Skeletal muscle tissue (tissue), 4 donors: Measurements from ENCODE around the gene KRT71. TPM values are rescaled to one million over a fixed set of nuclear protein-coding genes. Genes with fewer than 3 reads are reported as not detected.

ENCODE experiments used
- H3K27ac ChIP-seq: one replicate; pipeline ENCODE4 v1.7.0; 2013; ENCODE audit warnings: mild to moderate bottlenecking, low read depth, low read length, inconsistent platforms
- H3K27me3 ChIP-seq, 3 donors: one replicate each; pipeline ENCODE4 v1.7.0; 2013; ENCODE audit warnings: low read length in 3 of 3; ENCODE audit not compliant: control insufficient read depth in 3 of 3, insufficient read depth in 3 of 3
- H3K36me3 ChIP-seq, 3 donors: one replicate each; pipeline ENCODE4 v1.7.0; 2013; ENCODE audit warnings: low read length in 3 of 3; ENCODE audit not compliant: control insufficient read depth in 3 of 3, insufficient read depth in 3 of 3
- H3K4me1 ChIP-seq, 3 donors: one replicate each; pipeline ENCODE4 v1.7.0; 2013; ENCODE audit warnings: low read length in 3 of 3, mild to moderate bottlenecking in 3 of 3; ENCODE audit not compliant: control insufficient read depth in 3 of 3, insufficient read depth in 3 of 3
- H3K4me3 ChIP-seq, 3 donors: one replicate each; pipeline ENCODE4 v1.7.0; 2013; ENCODE audit warnings: low read length in 3 of 3
- H3K9ac ChIP-seq, 3 donors: one replicate each; pipeline ENCODE4 v1.7.0; 2013; ENCODE audit warnings: low read length in 3 of 3, mild to moderate bottlenecking in 3 of 3, moderate library complexity in 2 of 3, low read depth in 1 of 3
- H3K9me3 ChIP-seq, 3 donors: one replicate each; pipeline ENCODE4 v1.7.0; 2013; ENCODE audit warnings: low read length in 3 of 3; ENCODE audit not compliant: control insufficient read depth in 3 of 3
- total RNA-seq: library from RNA; depleted of rRNA; stranded (reverse); fragments of >200 nt; gene quantifications from one replicate; pipeline ENCODE4 v1.2.3, GENCODE V29; 2014
- donor health status: Osteomylitis.

Gene KRT71
- total RNA-seq, 1 donor from 2014 or later, result not detected

- no peak overlapping the region for H3K27ac ChIP-seq
- no peak overlapping the region for H3K4me3 ChIP-seq
- H3K9me3 ChIP-seq, result no peaks in the 10 kb centered on the region
- H3K9ac ChIP-seq, result no peak overlapping the region
- H3K4me1 ChIP-seq, result peaks cover 0 to 3% (median 0%) of the 10 kb centered on the region in 3 donors
- peaks cover 11 to 19% (median 12%) of the 10 kb centered on the region in 3 donors for H3K27me3 ChIP-seq
- H3K36me3 ChIP-seq, result no peaks in the 10 kb centered on the region
Observed at GRCh38 chr12:52494518-52494917, 58.4 kb downstream of the KRT71 start.

- H3K36me3 ChIP-seq, result no peaks in the 10 kb centered on the region
- peaks cover 11 to 20% (median 12%) of the 10 kb centered on the region in 3 donors for H3K27me3 ChIP-seq
- no peaks in the 10 kb centered on the region for H3K9me3 ChIP-seq
- H3K27ac ChIP-seq, result no peak overlapping the region
- H3K4me3 ChIP-seq, result no peak overlapping the region
- H3K4me1 ChIP-seq, result peaks cover 0 to 3% (median 0%) of the 10 kb centered on the region in 3 donors
- no peak overlapping the region for H3K9ac ChIP-seq
Observed at GRCh38 chr12:52494100-52494499, 58.8 kb downstream of the KRT71 start.

Other genes with a start within 250 kb of the KRT71 start
- not detected for gene KRT83, start 231.7 kb downstream of the KRT71 start, total RNA-seq
- 0.52 TPM for gene KRT85, start 185.7 kb downstream of the KRT71 start, total RNA-seq
- gene KRT84, start 167.5 kb downstream of the KRT71 start, total RNA-seq, result not detected
- gene KRT82, start 146.8 kb downstream of the KRT71 start, total RNA-seq, result not detected
- not detected for gene KRT75, start 118.8 kb downstream of the KRT71 start, total RNA-seq
- not detected for gene KRT6B, start 101.0 kb downstream of the KRT71 start, total RNA-seq
- not detected for gene KRT6C, start 79.3 kb downstream of the KRT71 start, total RNA-seq
- 1.6 TPM for gene KRT6A, start 59.9 kb downstream of the KRT71 start, total RNA-seq
- 1.6 TPM for gene KRT5, start 32.8 kb downstream of the KRT71 start, total RNA-seq
- gene KRT74, start 20.7 kb upstream of the KRT71 start, total RNA-seq, result not detected
- not detected for gene KRT72, start 48.3 kb upstream of the KRT71 start, total RNA-seq
- under 0.01 TPM for gene KRT73, start 65.4 kb upstream of the KRT71 start, total RNA-seq
- gene KRT2, start 99.1 kb upstream of the KRT71 start, total RNA-seq, result not detected
- gene KRT1, start 127.3 kb upstream of the KRT71 start, total RNA-seq, result 2.1 TPM
- not detected for gene KRT77, start 150.4 kb upstream of the KRT71 start, total RNA-seq
- gene KRT76, start 224.2 kb upstream of the KRT71 start, total RNA-seq, result not detected
- not detected for gene KRT3, start 243.0 kb upstream of the KRT71 start, total RNA-seq